Left lung (tissue), 10 donors: ENCODE data around the gene EN2. TPM values are rescaled to one million over a fixed set of nuclear protein-coding genes. Genes with fewer than 3 reads are reported as not detected.

Experiments
- ATAC-seq: fragments of 200-7000 bp; cut with Tn5 transposase; one replicate; pipeline ENCODE4 v1.9.1; 2020; ENCODE audit warnings: moderate library complexity
- DNase-seq, 4 donors: peaks; one replicate each; pipeline ENCODE4 v3.0.0-alpha.2; 2013 to 2020
- H3K27ac ChIP-seq, 2 donors: fragments of 200-600 bp; sonication (generic) in 1 of 2; one replicate each; pipeline versions ENCODE4 v1.5.0 to v1.8.0; 2020 to 2021
- H3K27me3 ChIP-seq, 2 donors: fragments of 200-600 bp; sonication (generic) in 1 of 2; one replicate each; pipeline versions ENCODE4 v1.5.0 to v1.8.0; 2020 to 2021
- H3K36me3 ChIP-seq, 2 donors: fragments of 200-600 bp; sonication (generic) in 1 of 2; one replicate each; pipeline versions ENCODE4 v1.5.0 to v1.8.0; 2020 to 2021
- H3K4me1 ChIP-seq, 2 donors: fragments of 200-600 bp; one replicate each; pipeline ENCODE4 v1.8.0; 2021
- H3K4me3 ChIP-seq, 2 donors: fragments of 200-600 bp; sonication (generic) in 1 of 2; one replicate each; pipeline versions ENCODE4 v1.5.0 to v1.8.0; 2020 to 2021; ENCODE audit warnings: mild to moderate bottlenecking in 1 of 2
- H3K9me3 ChIP-seq, 2 donors: fragments of 200-600 bp; sonication (generic) in 1 of 2; one replicate each; pipeline versions ENCODE4 v1.5.0 to v1.8.0; 2020 to 2021
- CTCF ChIP-seq, 2 donors: fragments of 200-600 bp; sonication (generic) in 1 of 2; IDR thresholded peaks; one replicate each; pipeline versions ENCODE4 v1.5.0 to v1.8.0; 2021; ENCODE audit warnings: antibody characterized with exemption in 2 of 2
- intact Hi-C, 2 donors: fragments of 100-400 bp; cut with DNase I; formaldehyde crosslinking; loops; one replicate each; pipeline versions ENCODE4 v1.11.2 to v1.14.2; 2022
- polyA plus RNA-seq, 6 donors: library from polyadenylated mRNA; unstranded; fragments of 120-200 nt; gene quantifications; one replicate each; pipeline ENCODE4 v1.2.1, GENCODE V29; 2013; ENCODE audit not compliant: insufficient read length in 6 of 6
- total RNA-seq, 2 donors: library from RNA; stranded (reverse); fragmentation: NEBNext Ultra II Directional; extraction: Animal tissue kit (Norgen Biotek cat#: 25700); gene quantifications; one replicate each; pipeline ENCODE4 v1.2.1, GENCODE V29; 2021
- donor health status: DM: no; HTN: yes; CAD: no.
- donor health status: DM: no; HTN: no; CAD: no.

EN2 gene
- total and polyA plus RNA-seq, 8 donors, result not detected

- ATAC-seq (no peak), DNase-seq (peak in 1 of 4 donors; percentile 65)
- intact Hi-C loops, result no loop called here
- Histone ChIP-seq H3K36me3 (no peaks in the 10 kb centered on the region), H3K9me3 (no peaks in the 10 kb centered on the region), H3K27me3 (peaks cover 0 to 94% of the 10 kb centered on the region in 2 donors), H3K27ac (no peak overlapping the region), H3K4me3 (no peak overlapping the region), H3K4me1 (no peaks in the 10 kb centered on the region)
- no peak for TF ChIP-seq CTCF (IDR thresholded peaks at IDR 0.05)
These were observed 34.3 kb upstream of the EN2 start for GRCh38 chr7:155423337-155424285.

GRCh38 chr7:155424301-155425010 is 33.5 kb upstream of the EN2 start:
- DNase-seq (peak in 1 of 4 donors; percentile 41), ATAC-seq (no peak)
- Histone ChIP-seq H3K27ac (no peak overlapping the region), H3K27me3 (peaks cover 0 to 95% of the 10 kb centered on the region in 2 donors), H3K4me1 (no peaks in the 10 kb centered on the region), H3K9me3 (no peaks in the 10 kb centered on the region), H3K36me3 (no peaks in the 10 kb centered on the region), H3K4me3 (no peak overlapping the region)
- no peak for TF ChIP-seq CTCF (IDR thresholded peaks at IDR 0.05)
- intact Hi-C loops, result no loop called here

GRCh38 chr7:155425011-155425340 is 33.0 kb upstream of the EN2 start:
- H3K36me3 ChIP-seq, result no peaks in the 10 kb centered on the region
- intact Hi-C loops, result no loop called here
- TF ChIP-seq CTCF (IDR thresholded peaks at IDR 0.05), result no peak
- no peaks in the 10 kb centered on the region for H3K4me1 ChIP-seq
- no peak overlapping the region for H3K4me3 ChIP-seq
- peaks cover 0 to 95% of the 10 kb centered on the region in 2 donors for H3K27me3 ChIP-seq
- DNase-seq (peak in 1 of 4 donors; percentile 31), ATAC-seq (no peak)
- no peak overlapping the region for H3K27ac ChIP-seq
- H3K9me3 ChIP-seq, result no peaks in the 10 kb centered on the region

GRCh38 chr7:155425887-155426286 is 32.0 kb upstream of the EN2 start:
- peak in 1 of 4 donors; percentile 26 for DNase-seq
- peaks cover 0 to 96% of the 10 kb centered on the region in 2 donors for H3K27me3 ChIP-seq

More at GRCh38 chr7:155425887-155426286, 32.0 kb upstream of the EN2 start:
- TF ChIP-seq CTCF (IDR thresholded peaks at IDR 0.05), result no peak
- no peaks in the 10 kb centered on the region for H3K9me3 ChIP-seq
- no peaks in the 10 kb centered on the region for H3K36me3 ChIP-seq
- intact Hi-C loops, result no loop called here
- no peaks in the 10 kb centered on the region for H3K4me1 ChIP-seq
- no peak for ATAC-seq
- H3K27ac ChIP-seq, result no peak overlapping the region
- no peak overlapping the region for H3K4me3 ChIP-seq
